ENCODE results near the gene CMKLR1. TPM values are rescaled to one million over a fixed set of nuclear protein-coding genes. Genes with fewer than 3 reads are reported as not detected.

The CMKLR1 gene
- total RNA-seq, 5 donors from 2014 or later (not counting 1 experiment from before 2014, with no cell fraction given) = 0.76 to 6.7 (median 0.98) TPM

DNA sequence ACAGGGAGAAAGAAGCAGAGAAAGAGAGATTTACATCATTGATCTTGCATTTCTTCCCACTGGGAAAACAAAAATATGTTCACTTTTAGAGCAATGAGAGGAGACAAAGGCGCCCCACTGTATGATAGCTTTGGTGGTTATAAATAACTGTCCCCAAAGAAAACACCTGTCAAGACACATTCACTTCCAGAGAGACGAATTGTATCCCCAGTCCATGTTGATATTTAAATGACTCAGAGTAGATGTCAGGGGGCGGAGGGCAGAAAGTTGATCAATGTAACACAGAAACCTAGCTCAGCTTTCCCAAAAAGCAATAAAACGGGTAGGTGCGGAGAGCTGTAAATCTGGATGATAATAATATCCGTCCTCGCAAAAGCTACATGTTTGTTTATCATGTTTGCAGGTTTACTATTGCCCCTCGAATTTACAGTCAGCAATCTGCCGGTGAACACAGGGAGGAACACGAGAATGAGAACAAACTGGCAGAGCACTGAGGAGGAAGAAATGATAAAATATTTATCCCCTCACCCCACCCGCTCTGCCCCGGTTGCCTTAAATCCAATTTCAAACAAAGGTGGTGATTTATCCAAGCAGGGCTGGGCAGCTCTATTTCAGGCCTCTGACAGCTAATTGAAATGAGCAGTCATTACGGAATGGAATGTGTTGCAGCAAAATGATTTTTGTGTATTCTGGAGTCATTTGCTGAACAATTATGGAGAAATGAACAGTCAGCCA, 84.4 kb downstream of the CMKLR1 start:
- ChIA-PET CTCF (no interaction called here), POLR2A (no interaction called here)
- Mint-ChIP-seq H3K9me3 (peaks cover 5 to 6% (median 6%) of the 10 kb centered on the region in 3 donors), H3K4me1 (peaks cover 0 to 9% (median 5%) of the 10 kb centered on the region in 3 donors), H3K4me3 (no peak overlapping the region), H3K36me3 (no peaks in the 10 kb centered on the region), H3K27ac (no peak overlapping the region), H3K27me3 (peaks cover 11 to 29% of the 10 kb centered on the region in 2 donors)
- Histone ChIP-seq H3K27ac (ENCODE audit: low read length) (no peak overlapping the region), H3K9me3 (no peaks in the 10 kb centered on the region), H3K36me3 (ENCODE audit: control insufficient read depth in 2 of 2, extremely low read depth in 1 of 2, insufficient read depth in 1 of 2, low read length in 1 of 2) (no peaks in the 10 kb centered on the region), H3K4me1 (ENCODE audit: control insufficient read depth in 1 of 2, extremely low read depth in 1 of 2, insufficient read depth in 2 of 2, low read length in 2 of 2) (no peaks in the 10 kb centered on the region), H3K27me3 (replicated peaks in 1 of 2; ENCODE audit: control insufficient read depth in 2 of 2, extremely low read depth in 1 of 2, insufficient read depth in 2 of 2, low read length in 1 of 2) (peaks cover 0 to 11% of the 10 kb centered on the region in 2 experiments), H3K4me3 (ENCODE audit: control insufficient read depth in 1 of 2, extremely low read depth in 1 of 2, low read length in 1 of 2) (no peak overlapping the region)
- no peak for DNase-seq
- 91% methylated on average over 5 of the region's 13 CpGs for WGBS (ENCODE audit: insufficient coverage)
- ATAC-seq (replicated peaks in 1 of 4) = no peak

GRCh38 chr12:108254030-108254429, 85.1 kb downstream of the CMKLR1 start:
- Histone ChIP-seq H3K9me3 (no peaks in the 10 kb centered on the region), H3K27ac (ENCODE audit: low read length) (no peak overlapping the region), H3K36me3 (ENCODE audit: control insufficient read depth in 2 of 2, extremely low read depth in 1 of 2, insufficient read depth in 1 of 2, low read length in 1 of 2) (no peaks in the 10 kb centered on the region), H3K4me1 (ENCODE audit: control insufficient read depth in 1 of 2, extremely low read depth in 1 of 2, insufficient read depth in 2 of 2, low read length in 2 of 2) (no peaks in the 10 kb centered on the region), H3K27me3 (replicated peaks in 1 of 2; ENCODE audit: control insufficient read depth in 2 of 2, extremely low read depth in 1 of 2, insufficient read depth in 2 of 2, low read length in 1 of 2) (peaks cover 0 to 14% of the 10 kb centered on the region in 2 experiments), H3K4me3 (ENCODE audit: control insufficient read depth in 1 of 2, extremely low read depth in 1 of 2, low read length in 1 of 2) (no peak overlapping the region)
- ChIA-PET CTCF (no interaction called here), POLR2A (no interaction called here)
- H3K4me1 Mint-ChIP-seq = peaks cover 0 to 9% (median 5%) of the 10 kb centered on the region in 3 donors
- WGBS (ENCODE audit: insufficient coverage) = 59% methylated on average over 2 of the region's 5 CpGs
- ATAC-seq (replicated peaks in 1 of 4) = no peak
- no peaks in the 10 kb centered on the region for H3K9me3 Mint-ChIP-seq
- H3K27me3 Mint-ChIP-seq = peaks cover 16 to 35% of the 10 kb centered on the region in 2 donors
- peak overlapping the region in 1 of 2 donors; percentile 63 for H3K27ac Mint-ChIP-seq
- DNase-seq = no peak
- H3K36me3 Mint-ChIP-seq = no peaks in the 10 kb centered on the region
- H3K4me3 Mint-ChIP-seq = no peak overlapping the region

GRCh38 chr12:108253540-108253939, 85.6 kb downstream of the CMKLR1 start:
- H3K9me3 Mint-ChIP-seq = no peaks in the 10 kb centered on the region
- H3K36me3 Mint-ChIP-seq = no peaks in the 10 kb centered on the region
- DNase-seq = no peak
- no peaks in the 10 kb centered on the region for H3K4me1 ChIP-seq (ENCODE audit: control insufficient read depth in 1 of 2, extremely low read depth in 1 of 2, insufficient read depth in 2 of 2, low read length in 2 of 2)
- H3K27me3 ChIP-seq (replicated peaks in 1 of 2; ENCODE audit: control insufficient read depth in 2 of 2, extremely low read depth in 1 of 2, insufficient read depth in 2 of 2, low read length in 1 of 2) = peaks cover 0 to 18% of the 10 kb centered on the region in 2 experiments
- H3K9me3 ChIP-seq = no peaks in the 10 kb centered on the region
- no peak overlapping the region for H3K4me3 ChIP-seq (ENCODE audit: control insufficient read depth in 1 of 2, extremely low read depth in 1 of 2, low read length in 1 of 2)
- H3K36me3 ChIP-seq (ENCODE audit: control insufficient read depth in 2 of 2, extremely low read depth in 1 of 2, insufficient read depth in 1 of 2, low read length in 1 of 2) = no peaks in the 10 kb centered on the region
- no peak overlapping the region for H3K27ac ChIP-seq (ENCODE audit: low read length)
- ChIA-PET POLR2A (no interaction called here), CTCF (no interaction called here)
- peaks cover 20 to 38% of the 10 kb centered on the region in 2 donors for H3K27me3 Mint-ChIP-seq
- H3K4me3 Mint-ChIP-seq = no peak overlapping the region
- ATAC-seq (replicated peaks in 1 of 4) = no peak
- WGBS (ENCODE audit: insufficient coverage) = no CpG with 5 or more reads among the region's 4 CpGs
- H3K4me1 Mint-ChIP-seq = peaks cover 0 to 9% (median 5%) of the 10 kb centered on the region in 3 donors
- no peak overlapping the region for H3K27ac Mint-ChIP-seq

DNA sequence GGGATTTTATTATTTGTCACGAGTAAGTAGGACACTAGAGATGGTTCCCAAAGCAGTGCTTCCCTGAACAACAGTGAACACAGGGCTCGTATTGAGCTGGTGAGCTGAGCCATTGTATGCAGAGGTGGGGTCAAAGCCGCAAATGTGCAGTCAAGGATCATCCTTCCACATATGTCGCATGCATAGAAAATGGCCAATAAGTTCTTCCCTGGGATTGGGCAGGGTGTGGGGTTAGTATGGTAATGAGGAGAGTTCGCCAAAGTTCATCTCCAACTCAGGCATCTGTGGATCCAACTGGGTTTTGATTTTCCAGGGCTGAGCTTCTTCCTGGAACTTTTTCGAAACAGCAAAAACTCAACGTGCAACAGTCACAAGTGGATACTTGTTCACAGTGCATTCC, 86.6 kb downstream of the CMKLR1 start:
- H3K27me3 ChIP-seq (replicated peaks in 1 of 2; ENCODE audit: control insufficient read depth in 2 of 2, extremely low read depth in 1 of 2, insufficient read depth in 2 of 2, low read length in 1 of 2) = peaks cover 0 to 18% of the 10 kb centered on the region in 2 experiments
- H3K27ac ChIP-seq (ENCODE audit: low read length) = no peak overlapping the region
- 76% methylated on average over 5 of the region's 7 CpGs for WGBS (ENCODE audit: insufficient coverage)
- H3K27ac Mint-ChIP-seq = no peak overlapping the region
- peaks cover 26 to 38% of the 10 kb centered on the region in 2 donors for H3K27me3 Mint-ChIP-seq
- H3K36me3 ChIP-seq (ENCODE audit: control insufficient read depth in 2 of 2, extremely low read depth in 1 of 2, insufficient read depth in 1 of 2, low read length in 1 of 2) = no peaks in the 10 kb centered on the region
- peaks cover 0 to 9% (median 5%) of the 10 kb centered on the region in 3 donors for H3K4me1 Mint-ChIP-seq
- no peaks in the 10 kb centered on the region for H3K4me1 ChIP-seq (ENCODE audit: control insufficient read depth in 1 of 2, extremely low read depth in 1 of 2, insufficient read depth in 2 of 2, low read length in 2 of 2)
- ChIA-PET POLR2A (no interaction called here), CTCF (no interaction called here)
- no peaks in the 10 kb centered on the region for H3K9me3 ChIP-seq
- H3K9me3 Mint-ChIP-seq = no peaks in the 10 kb centered on the region
- H3K4me3 Mint-ChIP-seq = no peak overlapping the region
- ATAC-seq (replicated peaks in 1 of 4) (no peak), DNase-seq (no peak)
- no peak overlapping the region for H3K4me3 ChIP-seq (ENCODE audit: control insufficient read depth in 1 of 2, extremely low read depth in 1 of 2, low read length in 1 of 2)
- H3K36me3 Mint-ChIP-seq = no peaks in the 10 kb centered on the region

- DNase-seq (no peak), ATAC-seq (replicated peaks in 1 of 4) (no peak)
- 83% methylated on average over 7 of the region's 13 CpGs for WGBS (ENCODE audit: insufficient coverage)
- Mint-ChIP-seq H3K4me3 (no peak overlapping the region), H3K27ac (no peak overlapping the region), H3K27me3 (peaks cover 22 to 26% of the 10 kb centered on the region in 2 donors), H3K4me1 (peaks cover 0 to 2% (median under 1%) of the 10 kb centered on the region in 3 donors), H3K9me3 (no peaks in the 10 kb centered on the region), H3K36me3 (no peaks in the 10 kb centered on the region)
- Histone ChIP-seq H3K9me3 (no peaks in the 10 kb centered on the region), H3K4me3 (ENCODE audit: control insufficient read depth in 1 of 2, extremely low read depth in 1 of 2, low read length in 1 of 2) (no peak overlapping the region), H3K36me3 (ENCODE audit: control insufficient read depth in 2 of 2, extremely low read depth in 1 of 2, insufficient read depth in 1 of 2, low read length in 1 of 2) (no peaks in the 10 kb centered on the region), H3K4me1 (ENCODE audit: control insufficient read depth in 1 of 2, extremely low read depth in 1 of 2, insufficient read depth in 2 of 2, low read length in 2 of 2) (no peaks in the 10 kb centered on the region), H3K27ac (ENCODE audit: low read length) (no peak overlapping the region), H3K27me3 (replicated peaks in 1 of 2; ENCODE audit: control insufficient read depth in 2 of 2, extremely low read depth in 1 of 2, insufficient read depth in 2 of 2, low read length in 1 of 2) (peaks cover 0 to 20% of the 10 kb centered on the region in 2 experiments)
- CTCF ChIA-PET = no interaction called here
- POLR2A ChIA-PET = no interaction called here
Observed at GRCh38 chr12:108248011-108248410, 91.1 kb downstream of the CMKLR1 start.

- Histone ChIP-seq H3K9me3 (no peaks in the 10 kb centered on the region), H3K4me3 (ENCODE audit: control insufficient read depth in 1 of 2, extremely low read depth in 1 of 2, low read length in 1 of 2) (no peak overlapping the region), H3K4me1 (ENCODE audit: control insufficient read depth in 1 of 2, extremely low read depth in 1 of 2, insufficient read depth in 2 of 2, low read length in 2 of 2) (no peaks in the 10 kb centered on the region), H3K36me3 (ENCODE audit: control insufficient read depth in 2 of 2, extremely low read depth in 1 of 2, insufficient read depth in 1 of 2, low read length in 1 of 2) (no peaks in the 10 kb centered on the region), H3K27ac (ENCODE audit: low read length) (no peak overlapping the region), H3K27me3 (replicated peaks in 1 of 2; ENCODE audit: control insufficient read depth in 2 of 2, extremely low read depth in 1 of 2, insufficient read depth in 2 of 2, low read length in 1 of 2) (peaks cover 0 to 17% of the 10 kb centered on the region in 2 experiments)
- H3K9me3 Mint-ChIP-seq = no peaks in the 10 kb centered on the region
- H3K36me3 Mint-ChIP-seq = no peaks in the 10 kb centered on the region
- H3K27ac Mint-ChIP-seq = no peak overlapping the region
- no CpG with 5 or more reads among the region's 2 CpGs for WGBS (ENCODE audit: insufficient coverage)
- ChIA-PET POLR2A (no interaction called here), CTCF (no interaction called here)
- ATAC-seq (replicated peaks in 1 of 4) (no peak), DNase-seq (no peak)
- peaks cover 0 to 1% (median 0%) of the 10 kb centered on the region in 3 donors for H3K4me1 Mint-ChIP-seq
- H3K4me3 Mint-ChIP-seq = no peak overlapping the region
- peaks cover 21 to 23% of the 10 kb centered on the region in 2 donors for H3K27me3 Mint-ChIP-seq
Observed at GRCh38 chr12:108247130-108247529, 92.0 kb downstream of the CMKLR1 start.
